AG09319 (cell line): ENCODE results near the gene FGD5.

Experiments
- DNase-seq: peaks from one replicate; pipeline ENCODE4 v3.0.0-alpha.2; 2010; ENCODE audit warnings: low read depth; ENCODE audit errors: extremely low read depth
- TF ChIP-seq, protein P1 (sequence below): IDR thresholded peaks from 2 replicates; pipeline ENCODE4 v1.5.1; 2011; ENCODE audit warnings: low read depth, mild to moderate bottlenecking, inconsistent platforms, low read length, moderate library complexity

Gene FGD5

DNA sequence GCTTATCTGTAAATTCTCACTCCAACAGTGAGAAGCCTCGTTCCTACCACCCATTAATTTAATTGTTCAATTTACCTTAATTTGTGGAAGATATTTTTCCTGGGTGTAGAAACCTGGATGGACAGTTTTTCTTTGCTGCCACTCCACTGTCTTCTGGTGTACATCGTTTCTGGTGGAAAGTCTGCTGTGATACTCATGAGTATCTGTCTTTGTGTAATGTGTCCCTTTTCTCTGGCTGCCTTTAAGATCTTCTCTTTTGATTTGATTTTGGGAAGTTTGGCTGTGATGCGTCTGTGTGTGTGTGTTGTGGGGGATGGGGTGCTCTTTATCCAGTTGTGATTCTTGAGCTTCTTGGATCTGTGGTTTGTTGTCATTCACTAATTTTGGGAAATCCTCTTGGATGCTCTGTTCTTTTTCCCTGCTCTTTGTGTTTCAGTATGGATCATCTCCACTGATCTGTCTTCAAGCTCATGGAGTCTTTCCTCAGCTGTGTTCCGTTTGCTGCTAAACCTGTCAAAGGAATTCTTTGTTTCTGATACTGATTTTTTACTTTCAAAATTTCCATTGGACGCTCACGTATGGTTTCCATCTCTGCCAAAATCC is 86.4 kb downstream of the FGD5 start:
- TF ChIP-seq, protein P1, sequence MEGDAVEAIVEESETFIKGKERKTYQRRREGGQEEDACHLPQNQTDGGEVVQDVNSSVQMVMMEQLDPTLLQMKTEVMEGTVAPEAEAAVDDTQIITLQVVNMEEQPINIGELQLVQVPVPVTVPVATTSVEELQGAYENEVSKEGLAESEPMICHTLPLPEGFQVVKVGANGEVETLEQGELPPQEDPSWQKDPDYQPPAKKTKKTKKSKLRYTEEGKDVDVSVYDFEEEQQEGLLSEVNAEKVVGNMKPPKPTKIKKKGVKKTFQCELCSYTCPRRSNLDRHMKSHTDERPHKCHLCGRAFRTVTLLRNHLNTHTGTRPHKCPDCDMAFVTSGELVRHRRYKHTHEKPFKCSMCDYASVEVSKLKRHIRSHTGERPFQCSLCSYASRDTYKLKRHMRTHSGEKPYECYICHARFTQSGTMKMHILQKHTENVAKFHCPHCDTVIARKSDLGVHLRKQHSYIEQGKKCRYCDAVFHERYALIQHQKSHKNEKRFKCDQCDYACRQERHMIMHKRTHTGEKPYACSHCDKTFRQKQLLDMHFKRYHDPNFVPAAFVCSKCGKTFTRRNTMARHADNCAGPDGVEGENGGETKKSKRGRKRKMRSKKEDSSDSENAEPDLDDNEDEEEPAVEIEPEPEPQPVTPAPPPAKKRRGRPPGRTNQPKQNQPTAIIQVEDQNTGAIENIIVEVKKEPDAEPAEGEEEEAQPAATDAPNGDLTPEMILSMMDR = no peak
- no peak for DNase-seq

DNA sequence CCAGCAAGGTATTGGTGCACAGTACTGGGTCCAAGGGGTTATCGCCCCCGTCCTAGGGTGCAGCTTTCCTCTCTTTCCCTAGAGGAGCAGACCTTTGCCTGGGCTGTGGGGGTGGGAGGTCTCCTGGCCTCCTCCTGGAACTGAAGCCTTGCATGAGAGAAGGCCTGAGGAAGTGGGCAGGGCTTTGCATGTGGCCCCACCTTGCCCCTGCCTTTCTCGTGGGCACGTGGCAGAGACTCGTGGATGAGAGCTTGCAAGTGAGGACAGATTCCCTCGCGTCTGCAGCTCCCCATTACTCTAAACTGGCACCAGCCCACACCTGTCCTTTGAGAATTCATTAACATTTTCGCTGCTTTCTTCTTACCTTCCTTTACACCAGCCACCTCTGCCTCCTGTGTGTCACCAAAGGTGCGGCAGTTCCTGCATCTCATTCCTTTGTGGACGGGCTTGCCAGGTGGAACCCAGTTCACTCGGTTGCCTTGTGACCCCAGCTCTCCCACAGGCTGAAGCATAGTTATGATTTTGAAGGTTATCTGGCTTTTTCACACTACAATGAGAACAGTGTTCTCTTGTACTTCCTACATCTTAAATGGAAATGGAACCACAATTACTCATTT is 87.7 kb downstream of the FGD5 start:
- DNase-seq = no peak
- TF ChIP-seq, protein P1 = no peak

DNA sequence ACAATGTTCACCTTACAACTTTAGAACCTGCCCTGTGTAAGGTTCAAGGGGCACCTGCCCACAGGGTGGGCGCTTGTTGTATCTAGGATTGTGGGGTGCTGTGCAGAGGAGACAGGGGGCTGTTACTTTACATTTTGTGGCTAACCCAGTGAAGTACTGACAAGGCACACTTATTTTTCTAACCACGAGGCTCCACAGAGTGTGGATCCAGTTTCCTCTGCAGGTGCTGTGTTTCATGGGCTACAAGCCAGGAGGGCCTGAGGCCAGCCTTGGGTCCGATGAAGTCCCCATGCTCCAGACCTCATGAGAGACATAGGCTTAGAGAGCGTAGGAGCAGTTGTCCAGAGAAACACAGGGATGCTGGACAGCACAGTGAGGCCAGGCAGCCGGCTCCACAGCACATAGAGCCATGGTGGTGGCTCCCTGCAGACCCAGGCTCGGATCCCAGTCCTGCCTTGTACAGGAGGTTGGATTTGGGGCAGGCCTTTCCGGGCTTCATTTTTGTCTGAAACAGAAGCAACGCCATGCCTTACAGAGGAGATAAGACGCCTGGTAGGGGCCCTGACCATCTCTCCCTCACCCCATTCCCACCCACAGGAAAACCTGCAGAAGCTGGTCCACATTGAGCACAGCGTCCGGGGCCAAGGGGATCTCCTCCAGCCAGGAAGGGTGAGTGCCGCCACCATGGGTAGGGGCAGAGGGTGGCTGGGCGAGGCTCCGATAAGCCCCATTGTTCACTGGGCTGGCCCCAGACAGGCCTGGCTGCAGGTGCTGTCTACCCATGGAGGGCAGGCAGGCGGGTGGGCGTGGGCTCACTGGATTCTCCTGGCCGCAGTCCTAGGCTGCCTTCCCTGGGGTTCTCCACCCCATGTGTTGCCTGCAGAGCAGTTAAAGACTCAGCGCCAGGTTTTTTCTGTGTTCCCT is 88.5 kb downstream of the FGD5 start:
- TF ChIP-seq, protein P1 = no peak
- no peak for DNase-seq

DNA sequence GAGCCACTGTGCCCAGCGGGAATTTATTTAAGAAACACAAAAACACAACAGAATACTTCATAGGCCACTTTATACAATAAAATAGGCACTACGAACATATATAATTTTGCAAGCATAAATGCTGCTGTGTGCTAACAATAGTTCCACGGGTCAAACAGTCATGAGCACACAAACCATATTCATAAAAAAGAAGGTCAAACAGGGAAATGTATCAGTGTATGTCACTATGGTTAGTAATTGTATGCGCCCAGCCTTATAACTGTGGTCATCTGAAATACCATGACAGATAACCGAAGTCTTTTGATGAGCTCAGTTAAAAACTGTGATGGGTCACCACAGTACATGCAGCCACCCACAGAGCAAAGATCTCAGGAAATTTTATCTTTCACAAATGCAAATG is 90.5 kb downstream of the FGD5 start:
- TF ChIP-seq, protein P1 = no peak
- no peak for DNase-seq

DNA sequence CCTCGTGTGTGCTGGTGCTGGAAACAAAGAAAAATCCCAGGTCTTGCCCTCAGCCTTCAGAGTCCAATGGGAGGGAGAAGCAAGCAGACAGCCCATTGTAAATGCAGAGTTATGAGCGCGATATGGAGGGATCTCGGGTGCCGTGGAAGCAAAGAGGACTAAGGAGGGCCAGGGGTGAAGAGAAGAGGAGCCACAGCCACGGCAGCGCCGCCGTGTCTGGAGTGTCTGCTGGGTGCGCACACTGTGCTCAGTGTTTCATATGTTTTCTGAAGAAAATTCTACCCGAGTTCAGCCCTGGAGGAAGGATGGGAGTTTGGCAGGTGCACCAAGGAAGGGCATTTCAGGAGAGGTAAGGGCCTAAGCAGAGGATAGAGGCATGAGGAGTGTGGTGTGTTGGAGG is 92.9 kb downstream of the FGD5 start:
- no peak for DNase-seq
- TF ChIP-seq, protein P1 = no peak

DNA sequence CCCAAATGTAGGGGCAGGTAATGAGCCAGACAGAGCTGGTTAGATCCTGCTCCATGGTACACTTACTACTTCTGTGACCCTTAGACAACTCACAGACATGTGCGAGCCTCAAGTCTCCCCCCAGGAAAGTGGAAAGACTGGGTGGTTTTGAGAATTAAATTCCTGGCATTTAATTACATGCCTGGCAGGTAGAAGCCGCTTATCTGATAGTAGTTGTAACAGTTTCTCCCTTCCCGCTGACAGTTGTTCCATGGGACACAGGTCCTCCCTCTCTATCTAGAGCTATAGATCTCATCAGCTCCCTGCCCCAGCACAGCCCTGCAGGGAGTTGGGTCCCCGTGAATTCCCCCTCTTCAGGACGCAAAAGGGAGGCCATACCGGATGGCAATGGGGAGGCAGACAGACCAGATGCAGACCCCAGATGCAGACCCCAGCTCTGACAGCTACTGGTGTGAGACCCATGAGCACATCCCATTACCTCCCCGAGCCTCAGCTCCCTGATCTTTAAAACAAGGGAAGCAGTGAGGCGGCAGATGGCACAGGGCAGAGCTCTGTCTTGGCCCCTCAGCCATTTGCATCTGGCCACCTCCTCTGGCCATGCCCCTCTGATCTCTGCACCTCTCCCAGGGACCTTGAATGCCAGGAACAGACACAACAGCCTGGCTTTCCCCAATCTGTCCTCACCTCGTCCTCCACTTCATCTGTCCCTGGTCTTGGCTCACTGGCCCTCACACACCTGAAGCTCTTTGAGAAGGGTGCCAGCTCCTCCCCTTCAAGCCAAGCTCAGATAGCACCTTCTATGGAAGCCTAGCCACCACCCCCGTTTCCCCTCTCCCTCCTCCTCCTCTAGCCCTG is 94.5 kb downstream of the FGD5 start:
- TF ChIP-seq, protein P1 = no peak
- no peak for DNase-seq
